Spleen (tissue), 11 donors: ENCODE measurements around the gene KCNJ2. TPM values are rescaled to one million over a fixed set of nuclear protein-coding genes. Genes with fewer than 3 reads are reported as not detected.
A peak's percentile ranks its signal among the peaks of the same experiment; 100 is the strongest.

Experiments
- DNase-seq: peaks from one replicate; pipeline ENCODE4 v3.0.0-alpha.2; 2020
- H3K27ac ChIP-seq, 8 donors: fragments of 200-600 bp; sonication (generic) in 7 of 8; 1 replicate in 4 of 8; 2 replicates in 4 of 8; pipeline versions ENCODE4 v1.5.0 to v1.8.0; 2016 to 2021; ENCODE audit warnings: inconsistent platforms in 4 of 8, mild to moderate bottlenecking in 4 of 8, moderate library complexity in 1 of 8
- H3K27me3 ChIP-seq, 7 donors: fragments of 200-600 bp; sonication (generic) in 6 of 7; replicated peaks in 1 of 7; 1 replicate in 4 of 7; 2 replicates in 3 of 7; pipeline versions ENCODE4 v1.5.0 to v1.8.0; 2016 to 2021; ENCODE audit warnings: inconsistent platforms in 3 of 7, mild to moderate bottlenecking in 1 of 7
- H3K36me3 ChIP-seq, 6 donors: fragments of 200-600 bp; sonication (generic) in 5 of 6; 1 replicate in 4 of 6; 2 replicates in 2 of 6; pipeline versions ENCODE4 v1.5.0 to v1.8.0; 2016 to 2021; ENCODE audit warnings: inconsistent platforms in 2 of 6
- H3K4me1 ChIP-seq, 6 donors: fragments of 200-600 bp; sonication (generic) in 5 of 6; 1 replicate in 3 of 6; 2 replicates in 3 of 6; pipeline versions ENCODE4 v1.5.0 to v1.8.0; 2016 to 2021; ENCODE audit warnings: inconsistent platforms in 3 of 6
- H3K4me3 ChIP-seq, 8 donors: fragments of 200-600 bp; sonication (generic) in 7 of 8; 1 replicate in 4 of 8; 2 replicates in 4 of 8; pipeline versions ENCODE4 v1.5.0 to v1.8.0; 2016 to 2021; ENCODE audit warnings: inconsistent platforms in 4 of 8, mild to moderate bottlenecking in 4 of 8, moderate library complexity in 2 of 8
- H3K9me3 ChIP-seq, 8 donors: fragments of 200-600 bp; sonication (generic) in 7 of 8; 1 replicate in 4 of 8; 2 replicates in 4 of 8; pipeline versions ENCODE4 v1.5.0 to v1.8.0; 2016 to 2021; ENCODE audit warnings: inconsistent platforms in 4 of 8
- POLR2A ChIP-seq, 3 donors: fragments of 450-650 bp; IDR thresholded peaks; one replicate each; pipeline ENCODE4 v1.5.1; 2017; ENCODE audit warnings: antibody characterized with exemption in 3 of 3, mild to moderate bottlenecking in 1 of 3
- POLR2AphosphoS5 ChIP-seq, 3 donors: sonication (generic); formaldehyde crosslinking; IDR thresholded peaks; one replicate each; pipeline ENCODE4 v1.5.1; 2017; ENCODE audit warnings: antibody characterized with exemption in 3 of 3
- WGBS, 5 donors: extraction: QIAGEN DNeasy Blood & Tissue Kit in 3 of 5; methylation state at CpG; one replicate each; pipeline versions ENCODE4 v1.1.5 to v1.1.7; 2013 to 2018; 5-methylcytosine and 5-hydroxymethylcytosine counted together
- intact Hi-C: fragments of 100-400 bp; cut with DNase I; formaldehyde crosslinking; loops from one replicate; pipeline ENCODE4 v1.15.0; 2023; ENCODE audit warnings: low total_unique reads
- polyA plus RNA-seq, 3 donors: library from polyadenylated mRNA; stranded (reverse); fragments of 200-250 nt; gene quantifications; one replicate each; pipeline ENCODE4 v1.2.1, GENCODE V29; 2013
- total RNA-seq, 7 donors: library from RNA; depleted of rRNA in 3 of 7; stranded (reverse); fragments of >200 nt in 3 of 7; fragmentation: NEBNext Ultra II Directional in 4 of 7; extraction: Animal tissue kit (Norgen Biotek cat#: 25700) in 4 of 7; gene quantifications; one replicate each; pipeline versions ENCODE4 v1.1.0 to v1.2.1, GENCODE V29; 2016 to 2021
- TF ChIP-seq, protein P1 (sequence below), 11 experiments: fragments of 200-600 bp in 7 of 11; fragments of 450-650 bp in 4 of 11; sonication (generic) in 4 of 11; IDR thresholded peaks in 8 of 11; conservative IDR thresholded peaks in 3 of 11; 1 replicate in 7 of 11; 2 replicates in 4 of 11; pipeline versions ENCODE4 v1.4.0 to v1.8.0; 2016 to 2021; ENCODE audit warnings: antibody characterized with exemption in 11 of 11, inconsistent platforms in 4 of 11, mild to moderate bottlenecking in 1 of 11
- donor health status: healthy with polysubstance abuse.
- donor health status: DM: no; HTN: no; CAD: no; lungs with moderate emphysema.
- donor health status: DM: no; HTN: no; CAD: no.
- donor health status: Bipolar disorder and iron deficiency.
- donor health status: healthy.
- donor health status: DM: no; HTN: no; CAD: no.
- donor health status: DM: yes; HTN: yes; CAD: no.

The KCNJ2 gene
- total and polyA plus RNA-seq, 10 donors = 0.91 to 34.1 (median 21.5) TPM

DNA sequence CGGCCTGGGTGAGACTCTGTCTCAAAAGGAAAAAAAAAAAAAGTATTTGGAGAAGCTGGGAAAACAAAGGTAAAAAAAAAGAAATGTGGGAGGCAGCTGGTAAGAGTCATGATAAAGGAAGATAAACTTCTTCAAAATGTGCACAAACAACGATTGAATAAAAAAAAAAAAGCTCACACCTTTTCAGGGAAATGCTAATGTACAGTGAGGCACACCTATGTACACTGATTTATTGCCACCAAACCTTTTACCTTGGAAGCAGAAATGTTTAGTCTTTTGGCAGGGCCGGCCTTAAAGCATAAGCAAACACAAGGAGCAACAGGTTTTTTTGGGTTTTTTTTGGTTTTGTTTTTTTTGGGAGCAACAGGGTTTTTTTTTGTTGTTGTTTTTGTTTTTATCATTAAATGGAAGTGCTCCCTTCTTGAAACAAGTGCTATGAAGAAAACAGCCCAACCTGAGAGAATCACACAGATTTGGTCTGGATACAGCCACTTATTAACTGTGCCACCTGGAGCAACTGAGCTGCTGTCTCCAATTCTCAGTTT is 29.8 kb upstream of the KCNJ2 start:
- H3K27me3 ChIP-seq = no peaks in the 10 kb centered on the region
- no peak for DNase-seq
- H3K27ac ChIP-seq = no peak overlapping the region
- WGBS, 5 donors = 48 to 82% (median 52%) methylated on average over 3 of the region's 3 CpGs
- H3K36me3 ChIP-seq = no peaks in the 10 kb centered on the region
- TF ChIP-seq, protein P1, sequence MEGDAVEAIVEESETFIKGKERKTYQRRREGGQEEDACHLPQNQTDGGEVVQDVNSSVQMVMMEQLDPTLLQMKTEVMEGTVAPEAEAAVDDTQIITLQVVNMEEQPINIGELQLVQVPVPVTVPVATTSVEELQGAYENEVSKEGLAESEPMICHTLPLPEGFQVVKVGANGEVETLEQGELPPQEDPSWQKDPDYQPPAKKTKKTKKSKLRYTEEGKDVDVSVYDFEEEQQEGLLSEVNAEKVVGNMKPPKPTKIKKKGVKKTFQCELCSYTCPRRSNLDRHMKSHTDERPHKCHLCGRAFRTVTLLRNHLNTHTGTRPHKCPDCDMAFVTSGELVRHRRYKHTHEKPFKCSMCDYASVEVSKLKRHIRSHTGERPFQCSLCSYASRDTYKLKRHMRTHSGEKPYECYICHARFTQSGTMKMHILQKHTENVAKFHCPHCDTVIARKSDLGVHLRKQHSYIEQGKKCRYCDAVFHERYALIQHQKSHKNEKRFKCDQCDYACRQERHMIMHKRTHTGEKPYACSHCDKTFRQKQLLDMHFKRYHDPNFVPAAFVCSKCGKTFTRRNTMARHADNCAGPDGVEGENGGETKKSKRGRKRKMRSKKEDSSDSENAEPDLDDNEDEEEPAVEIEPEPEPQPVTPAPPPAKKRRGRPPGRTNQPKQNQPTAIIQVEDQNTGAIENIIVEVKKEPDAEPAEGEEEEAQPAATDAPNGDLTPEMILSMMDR (IDR thresholded peaks at IDR 0.05 in 8 of 11, conservative IDR thresholded peaks at IDR 0.05 in 3 of 11) = no peak
- no peak for TF ChIP-seq POLR2A (IDR thresholded peaks at IDR 0.05)
- no peak for TF ChIP-seq POLR2AphosphoS5 (IDR thresholded peaks at IDR 0.05)
- intact Hi-C loops = no loop called here
- peaks cover 0 to 19% (median 13%) of the 10 kb centered on the region in 6 donors for H3K4me1 ChIP-seq
- no peak overlapping the region for H3K4me3 ChIP-seq
- no peaks in the 10 kb centered on the region for H3K9me3 ChIP-seq

DNA sequence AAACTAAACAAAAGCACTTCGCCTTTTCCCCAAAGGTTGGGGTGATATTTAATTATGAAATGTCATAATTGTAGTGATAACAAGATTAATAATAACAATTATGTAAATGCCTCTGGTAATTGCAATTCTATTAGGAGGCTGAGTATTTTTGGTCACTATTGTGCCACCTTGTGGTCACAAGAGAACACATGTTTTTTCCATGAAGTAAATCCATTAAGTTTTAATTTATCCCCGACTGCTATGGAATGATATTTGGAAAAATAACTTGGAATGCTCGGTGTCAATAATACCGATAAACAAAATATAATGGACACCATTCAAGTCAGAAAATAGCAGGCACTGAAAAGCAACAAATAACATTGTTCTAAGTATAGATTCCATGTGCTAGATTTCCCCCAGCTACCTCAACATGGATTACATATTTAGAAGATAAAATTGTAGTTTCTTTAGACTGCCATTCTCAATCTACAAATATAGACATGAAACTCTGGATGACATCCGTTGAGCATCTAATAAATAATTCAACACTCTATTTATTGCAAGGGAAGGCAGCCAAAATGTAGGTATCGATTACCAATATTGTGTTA is 25.0 kb upstream of the KCNJ2 start:
- H3K4me3 ChIP-seq = no peak overlapping the region
- TF ChIP-seq, protein P1 (IDR thresholded peaks at IDR 0.05 in 8 of 11, conservative IDR thresholded peaks at IDR 0.05 in 3 of 11) = peak in 10 of 11 experiments; percentile 21 to 67 (median 64)
- TF ChIP-seq POLR2A (IDR thresholded peaks at IDR 0.05) = no peak
- intact Hi-C loops = loop anchor here (10.0 kb wide), 3 partner anchors 80 to 570 kb away; no protein-coding TSS in a partner anchor
- DNase-seq = no peak
- WGBS, 5 donors = 29 to 39% (median 30%) methylated on average over 6 of the region's 6 CpGs
- H3K27me3 ChIP-seq = no peaks in the 10 kb centered on the region
- no peaks in the 10 kb centered on the region for H3K9me3 ChIP-seq
- no peak overlapping the region for H3K27ac ChIP-seq
- no peaks in the 10 kb centered on the region for H3K36me3 ChIP-seq
- H3K4me1 ChIP-seq = peaks cover 0 to 6% (median 2%) of the 10 kb centered on the region in 6 donors

DNA sequence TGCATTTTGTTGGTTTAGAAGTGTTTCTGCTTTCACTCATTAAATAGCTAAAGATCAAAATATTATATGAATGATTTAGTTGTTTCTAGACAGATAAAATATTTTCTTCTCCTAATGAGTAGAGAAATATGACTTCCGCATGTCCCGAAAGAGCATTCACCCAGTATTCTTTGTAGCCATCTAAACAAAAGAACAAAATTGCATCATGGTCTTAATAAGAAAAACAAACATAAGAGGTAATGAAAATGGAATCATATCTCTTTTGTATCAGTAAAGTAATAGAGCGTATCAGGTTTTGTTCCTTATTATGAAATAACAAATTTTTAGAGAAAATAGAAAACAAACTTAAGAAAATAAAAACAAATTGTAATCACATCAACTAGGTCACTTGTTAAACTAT is 16.1 kb upstream of the KCNJ2 start:
- DNase-seq = no peak
- Histone ChIP-seq H3K4me3 (no peak overlapping the region), H3K27ac (no peak overlapping the region), H3K27me3 (no peaks in the 10 kb centered on the region), H3K36me3 (no peaks in the 10 kb centered on the region), H3K9me3 (no peaks in the 10 kb centered on the region), H3K4me1 (no peaks in the 10 kb centered on the region)
- intact Hi-C loops = no loop called here
- TF ChIP-seq, protein P1 (IDR thresholded peaks at IDR 0.05 in 8 of 11, conservative IDR thresholded peaks at IDR 0.05 in 3 of 11) = no peak
- WGBS, 5 donors = 94 to 100% (median 96%) methylated on average over 3 of the region's 3 CpGs

DNA sequence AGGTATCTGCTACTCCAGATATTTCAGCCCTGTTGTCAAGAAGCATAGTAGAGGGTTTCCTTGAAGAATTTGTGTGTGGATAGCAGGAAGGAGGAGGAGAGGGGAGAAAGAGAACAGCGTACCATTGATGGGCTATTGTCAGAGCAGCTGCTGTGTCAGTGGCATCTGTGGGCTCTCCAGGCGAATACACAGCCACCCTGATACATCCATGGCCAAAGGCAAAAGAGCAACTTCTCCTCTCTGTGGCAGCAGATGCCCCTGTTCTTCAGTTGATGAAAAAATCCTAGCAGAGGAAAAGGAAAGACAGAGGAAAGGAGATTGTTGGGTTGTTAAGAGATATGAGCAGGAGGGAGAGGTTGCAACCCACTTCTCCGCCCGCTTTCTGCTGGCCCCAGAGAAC is 12.2 kb upstream of the KCNJ2 start:
- no peak overlapping the region for H3K4me3 ChIP-seq
- no peaks in the 10 kb centered on the region for H3K36me3 ChIP-seq
- H3K9me3 ChIP-seq = no peaks in the 10 kb centered on the region
- no peaks in the 10 kb centered on the region for H3K27me3 ChIP-seq
- WGBS, 5 donors = 84 to 97% (median 93%) methylated on average over 4 of the region's 4 CpGs
- no peak overlapping the region for H3K27ac ChIP-seq
- intact Hi-C loops = no loop called here
- no peaks in the 10 kb centered on the region for H3K4me1 ChIP-seq
- DNase-seq = no peak
- TF ChIP-seq POLR2AphosphoS5 (IDR thresholded peaks at IDR 0.05) = no peak
- no peak for TF ChIP-seq POLR2A (IDR thresholded peaks at IDR 0.05)
- TF ChIP-seq, protein P1 (IDR thresholded peaks at IDR 0.05 in 8 of 11, conservative IDR thresholded peaks at IDR 0.05 in 3 of 11) = no peak
